ENCODE measurements around the gene DEFB114. TPM values are rescaled to one million over a fixed set of nuclear protein-coding genes. Genes with fewer than 3 reads are reported as not detected.

The DEFB114 gene
- total RNA-seq, 4 donors from 2014 or later, result not detected

DNA sequence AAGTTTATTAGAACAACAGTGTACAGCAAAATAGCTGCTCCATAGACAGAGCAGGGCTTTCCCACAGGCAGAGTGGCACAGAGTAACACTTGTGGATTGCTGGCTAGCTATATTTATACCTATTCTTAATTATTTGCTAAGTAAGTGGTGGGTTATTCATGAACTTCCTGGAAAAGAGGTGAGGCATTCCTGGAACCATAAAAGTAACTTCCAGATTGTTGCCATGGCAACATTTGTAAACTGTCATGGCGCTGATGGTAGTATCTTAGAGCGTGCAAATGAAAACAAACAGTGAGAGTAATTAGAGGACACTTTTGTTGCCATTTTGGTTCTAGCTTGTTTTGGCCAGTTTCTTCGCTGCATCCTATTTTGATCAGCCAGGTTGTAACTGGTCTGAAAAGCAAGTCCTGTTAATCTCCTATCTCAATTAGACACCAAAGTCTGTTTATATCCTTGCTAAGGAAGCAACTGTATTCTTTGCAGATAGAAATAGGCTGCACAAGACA is 23.9 kb downstream of the DEFB114 start:
- H3K9me3 ChIP-seq, result no peaks in the 10 kb centered on the region
- H3K4me3 ChIP-seq, result no peak overlapping the region
- H3K4me1 ChIP-seq, result no peaks in the 10 kb centered on the region
- no peaks in the 10 kb centered on the region for H3K36me3 ChIP-seq
- 55% methylated on average over 3 of the region's 3 CpGs for WGBS
- no peak for TF ChIP-seq POLR2A (IDR thresholded peaks at IDR 0.05)
- TF ChIP-seq POLR2AphosphoS5 (IDR thresholded peaks at IDR 0.05), result no peak
- TF ChIP-seq EP300 (IDR thresholded peaks at IDR 0.05), result no peak
- TF ChIP-seq CTCF (IDR thresholded peaks at IDR 0.05), result no peak
- H3K27ac ChIP-seq, result no peak overlapping the region
- DNase-seq (ENCODE audit: low spot score in 2 of 2), result no peak
- no peaks in the 10 kb centered on the region for H3K27me3 ChIP-seq

GRCh38 chr6:49937811-49938210 is 26.2 kb downstream of the DEFB114 start:
- no peak overlapping the region for H3K27ac ChIP-seq
- TF ChIP-seq EP300 (IDR thresholded peaks at IDR 0.05) (no peak), POLR2AphosphoS5 (IDR thresholded peaks at IDR 0.05) (no peak), CTCF (IDR thresholded peaks at IDR 0.05) (no peak), POLR2A (IDR thresholded peaks at IDR 0.05) (no peak)
- no peak for DNase-seq (ENCODE audit: low spot score in 2 of 2)

GRCh38 chr6:49937017-49937416 is 26.9 kb downstream of the DEFB114 start:
- H3K27me3 ChIP-seq, result peaks cover 3% of the 10 kb centered on the region
- no peak overlapping the region for H3K27ac ChIP-seq
- WGBS, result 83% methylated on average over 2 of the region's 2 CpGs
- no peaks in the 10 kb centered on the region for H3K4me1 ChIP-seq
- no peak overlapping the region for H3K4me3 ChIP-seq
- TF ChIP-seq EP300 (IDR thresholded peaks at IDR 0.05), result no peak
- TF ChIP-seq POLR2AphosphoS5 (IDR thresholded peaks at IDR 0.05), result no peak
- no peak for TF ChIP-seq POLR2A (IDR thresholded peaks at IDR 0.05)
- no peak for TF ChIP-seq CTCF (IDR thresholded peaks at IDR 0.05)
- H3K9me3 ChIP-seq, result no peaks in the 10 kb centered on the region
- no peak for DNase-seq (ENCODE audit: low spot score in 2 of 2)
- H3K36me3 ChIP-seq, result no peaks in the 10 kb centered on the region

More at GRCh38 chr6:49937811-49938210, 26.2 kb downstream of the DEFB114 start:
- Histone ChIP-seq H3K4me3 (no peak overlapping the region), H3K27me3 (peaks cover 3% of the 10 kb centered on the region), H3K9me3 (no peaks in the 10 kb centered on the region), H3K36me3 (no peaks in the 10 kb centered on the region), H3K4me1 (no peaks in the 10 kb centered on the region)

GRCh38 chr6:49935387-49935786 is 28.6 kb downstream of the DEFB114 start:
- TF ChIP-seq CTCF (IDR thresholded peaks at IDR 0.05), result no peak
- TF ChIP-seq POLR2A (IDR thresholded peaks at IDR 0.05), result no peak
- TF ChIP-seq POLR2AphosphoS5 (IDR thresholded peaks at IDR 0.05), result no peak
- TF ChIP-seq EP300 (IDR thresholded peaks at IDR 0.05), result no peak
- Histone ChIP-seq H3K4me1 (no peaks in the 10 kb centered on the region), H3K27me3 (peaks cover 3% of the 10 kb centered on the region), H3K27ac (no peak overlapping the region), H3K9me3 (no peaks in the 10 kb centered on the region), H3K4me3 (no peak overlapping the region), H3K36me3 (no peaks in the 10 kb centered on the region)
- WGBS, result 70% methylated on average over 3 of the region's 3 CpGs
- no peak for DNase-seq (ENCODE audit: low spot score in 2 of 2)

DNA sequence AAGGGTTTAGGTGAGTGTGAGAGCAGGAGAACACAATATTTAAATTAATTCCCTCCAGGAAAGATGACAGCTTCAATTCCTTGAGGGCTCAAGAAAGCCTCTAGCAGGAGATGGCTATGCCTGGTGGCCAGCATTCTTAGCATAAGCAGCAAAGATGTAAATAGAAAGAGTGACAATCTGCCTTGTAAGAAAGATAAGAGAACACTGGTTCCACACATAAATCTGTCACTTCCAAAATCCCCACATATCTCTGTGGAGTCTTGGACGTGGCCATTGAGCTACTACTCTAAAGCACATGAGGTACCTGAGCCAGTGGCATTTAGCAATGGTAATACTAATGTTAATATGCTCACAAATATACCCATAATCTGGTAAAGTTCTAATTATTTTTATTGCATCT is 29.2 kb downstream of the DEFB114 start:
- WGBS, result 55% methylated on average over 1 of the region's 1 CpG

More for the DNA sequence above, 29.2 kb downstream of the DEFB114 start:
- Histone ChIP-seq H3K27ac (no peak overlapping the region), H3K4me1 (no peaks in the 10 kb centered on the region), H3K4me3 (no peak overlapping the region), H3K36me3 (no peaks in the 10 kb centered on the region), H3K9me3 (no peaks in the 10 kb centered on the region), H3K27me3 (peaks cover 3% of the 10 kb centered on the region)
- TF ChIP-seq CTCF (IDR thresholded peaks at IDR 0.05) (no peak), POLR2AphosphoS5 (IDR thresholded peaks at IDR 0.05) (no peak), POLR2A (IDR thresholded peaks at IDR 0.05) (no peak), EP300 (IDR thresholded peaks at IDR 0.05) (no peak)
- no peak for DNase-seq (ENCODE audit: low spot score in 2 of 2)
